ENCODE data around the gene AIRE.

The AIRE gene

GRCh38 chr21:44324854-44325107 is 39.1 kb downstream of the AIRE start:
- no peak for DNase-seq (ENCODE audit: low spot score)

- DNase-seq (ENCODE audit: low spot score) = no peak
Observed at GRCh38 chr21:44325386-44326271, 40.0 kb downstream of the AIRE start.

GRCh38 chr21:44326272-44326647 is 40.6 kb downstream of the AIRE start:
- DNase-seq (ENCODE audit: low spot score) = no peak

- DNase-seq (ENCODE audit: low spot score) = no peak
Observed at GRCh38 chr21:44326716-44327602, 41.3 kb downstream of the AIRE start.

GRCh38 chr21:44327603-44327974 is 41.9 kb downstream of the AIRE start:
- no peak for DNase-seq (ENCODE audit: low spot score)

- DNase-seq (ENCODE audit: low spot score) = no peak
Observed at GRCh38 chr21:44328242-44328895, 42.7 kb downstream of the AIRE start.

GRCh38 chr21:44329086-44329889 is 43.6 kb downstream of the AIRE start:
- no peak for DNase-seq (ENCODE audit: low spot score)

GRCh38 chr21:44329971-44330681 is 44.5 kb downstream of the AIRE start:
- no peak for DNase-seq (ENCODE audit: low spot score)

- DNase-seq (ENCODE audit: low spot score) = no peak
Observed at GRCh38 chr21:44330698-44331097, 45.0 kb downstream of the AIRE start.

GRCh38 chr21:44331209-44331608 is 45.5 kb downstream of the AIRE start:
- DNase-seq (ENCODE audit: low spot score) = no peak

GRCh38 chr21:44331650-44332307 is 46.1 kb downstream of the AIRE start:
- DNase-seq (ENCODE audit: low spot score) = peak; percentile 18

- no peak for DNase-seq (ENCODE audit: low spot score)
Observed at GRCh38 chr21:44332383-44332782, 46.7 kb downstream of the AIRE start.

- no peak for DNase-seq (ENCODE audit: low spot score)
Observed at GRCh38 chr21:44332965-44333364, 47.3 kb downstream of the AIRE start.

GRCh38 chr21:44333509-44334328 is 48.0 kb downstream of the AIRE start:
- DNase-seq (ENCODE audit: low spot score) = no peak

GRCh38 chr21:44334329-44335030 is 48.8 kb downstream of the AIRE start:
- DNase-seq (ENCODE audit: low spot score) = no peak

- DNase-seq (ENCODE audit: low spot score) = no peak
Observed at GRCh38 chr21:44335266-44336059, 49.8 kb downstream of the AIRE start.

- DNase-seq (ENCODE audit: low spot score) = no peak
Observed at GRCh38 chr21:44337449-44337848, 51.8 kb downstream of the AIRE start.

All from AG08395 (cell line).